ENCODE data around the gene KCNC1.

- TF ChIP-seq POU2F2 (IDR thresholded peaks at IDR 0.05; ENCODE audit: low read depth, low read length) (no peak), POLR2A (IDR thresholded peaks at IDR 0.05; ENCODE audit: low read depth, low read length) (no peak), POLR2AphosphoS5 (IDR thresholded peaks at IDR 0.05; ENCODE audit: low read depth, low read length) (no peak), TAF1 (IDR thresholded peaks at IDR 0.05; ENCODE audit: low read depth, low read length) (no peak), SPI1 (IDR thresholded peaks at IDR 0.05; ENCODE audit: low read depth, low read length) (no peak)
Observed at GRCh38 chr11:17739945-17740338, 5.4 kb downstream of the KCNC1 start.
